Endothelial cell of umbilical vein (primary cell): ENCODE measurements around the gene TCAP. TPM values are rescaled to one million over a fixed set of nuclear protein-coding genes. Genes with fewer than 3 reads are reported as not detected.

ENCODE experiments used
- BruUV-seq: library from RNA; stranded (reverse); fragments of 400-500 nt; replicated peaks from 2 replicates; lab custom pipeline; 2021; lab: Mats Ljungman, UMichigan
- CTCF ChIA-PET: fragments of 300-600, 350-600 bp; sonication (Branson Sonifier 250); formaldehyde crosslinking; loops from one replicate; lab custom pipeline; 2021; ENCODE audit warnings: antibody characterized with exemption, inconsistent platforms; lab: Charles Lee
- POLR2A ChIA-PET: fragments of 300-600, 350-600 bp; sonication (Branson Sonifier 250); formaldehyde crosslinking; loops from one replicate; lab custom pipeline; 2021; ENCODE audit warnings: antibody characterized with exemption, inconsistent platforms; lab: Charles Lee
- DNase-seq: peaks from one replicate; pipeline ENCODE4 v3.0.0-alpha.2; 2011; ENCODE audit warnings: low read depth, low spot score
- FAIRE-seq: peaks from 2 replicates; lab custom pipeline; 2011; peaks lifted over from hg19 to GRCh38; lab: Jason Lieb, UNC
- H2AFZ ChIP-seq: 2 replicates; pipeline ENCODE4 v1.6.0; 2012; ENCODE audit warnings: low read depth, low read length, control low read depth, inconsistent platforms
- H3K27ac ChIP-seq: 2 replicates; pipeline ENCODE4 v1.5.1; 2011; ENCODE audit warnings: low read depth, mild to moderate bottlenecking, control low read depth, low read length, moderate library complexity; ENCODE audit not compliant: insufficient read depth
- H3K27me3 ChIP-seq, 2 experiments: 2 replicates each; pipeline versions ENCODE4 v1.6.0 to v1.6.1; 2011; ENCODE audit warnings: low read length in 2 of 2, mixed read lengths in 1 of 2; ENCODE audit not compliant: control insufficient read depth in 2 of 2, insufficient read depth in 2 of 2
- H3K36me3 ChIP-seq, 2 experiments: 2 replicates in 1 of 2; 3 replicates in 1 of 2; pipeline ENCODE4 v1.5.1; 2011; ENCODE audit warnings: low read length in 2 of 2, mild to moderate bottlenecking in 1 of 2, moderate library complexity in 1 of 2; ENCODE audit not compliant: control insufficient read depth in 2 of 2, insufficient read depth in 2 of 2; ENCODE audit errors: extremely low read depth in 1 of 2
- H3K4me1 ChIP-seq: 3 replicates; pipeline ENCODE4 v1.5.1; 2011; ENCODE audit warnings: mild to moderate bottlenecking, low read length; ENCODE audit not compliant: control insufficient read depth, insufficient read depth; ENCODE audit errors: extremely low read depth
- H3K4me2 ChIP-seq: 2 replicates; pipeline ENCODE4 v1.6.1; 2011; ENCODE audit warnings: low read length, control low read depth, mixed read lengths; ENCODE audit not compliant: insufficient read depth
- H3K4me3 ChIP-seq, 3 experiments: fragments of 200-600 bp in 1 of 3; sonication (generic), shearing (Covaris generic) in 1 of 3; replicated peaks in 1 of 3; 2 replicates each; pipeline ENCODE4 v1.5.1; 2011 to 2016; ENCODE audit warnings: control low read depth in 3 of 3, low read length in 3 of 3, mild to moderate bottlenecking in 2 of 3, inconsistent platforms in 1 of 3, low read depth in 1 of 3, moderate library complexity in 1 of 3; ENCODE audit not compliant: insufficient read depth in 1 of 3
- H3K79me2 ChIP-seq: 2 replicates; pipeline ENCODE4 v1.6.0; 2012; ENCODE audit warnings: low read length, inconsistent platforms; ENCODE audit not compliant: control insufficient read depth, insufficient read depth
- H3K9ac ChIP-seq: replicated peaks from 2 replicates; pipeline ENCODE3; 2011; ENCODE audit warnings: low read length, control low read depth; ENCODE audit not compliant: insufficient read depth; ENCODE audit errors: extremely low read depth
- H3K9me1 ChIP-seq: replicated peaks from 3 replicates; pipeline ENCODE4 v1.6.0; 2011; ENCODE audit warnings: mild to moderate bottlenecking, low read length; ENCODE audit not compliant: control insufficient read depth, insufficient read depth; ENCODE audit errors: extremely low read depth
- H3K9me3 ChIP-seq: replicated peaks from 2 replicates; pipeline ENCODE4 v1.5.1; 2012; ENCODE audit warnings: low read length, inconsistent platforms; ENCODE audit not compliant: control insufficient read depth, insufficient read depth
- H4K20me1 ChIP-seq: replicated peaks from 2 replicates; pipeline ENCODE3; 2011; ENCODE audit warnings: mild to moderate bottlenecking, low read length; ENCODE audit not compliant: control insufficient read depth, insufficient read depth; ENCODE audit errors: extremely low read depth
- CTCF ChIP-seq, 2 donors: IDR thresholded peaks; 1 replicate in 1 of 2; 2 replicates in 1 of 2; pipeline ENCODE4 v1.5.1; 2011; ENCODE audit warnings: low read length in 2 of 2, mild to moderate bottlenecking in 2 of 2, moderate library complexity in 2 of 2, control low read depth in 1 of 2, inconsistent platforms in 1 of 2, low read depth in 1 of 2; ENCODE audit not compliant: insufficient read depth in 1 of 2; ENCODE audit errors: extremely low read depth in 1 of 2
- EZH2 ChIP-seq: IDR thresholded peaks from 2 replicates; pipeline ENCODE4 v1.6.1; 2012; ENCODE audit warnings: borderline replicate concordance, low read depth, mild to moderate bottlenecking, moderate library complexity, low read length, inconsistent platforms; ENCODE audit not compliant: severe bottlenecking
- FOS ChIP-seq: IDR thresholded peaks from 2 replicates; pipeline ENCODE4 v1.6.1; 2011; ENCODE audit warnings: mild to moderate bottlenecking, low read length, moderate library complexity, borderline replicate concordance; ENCODE audit not compliant: insufficient read depth
- GATA2 ChIP-seq: IDR thresholded peaks from 2 replicates; pipeline ENCODE4 v1.7.0; 2011; ENCODE audit warnings: low read depth, mild to moderate bottlenecking, moderate library complexity, mixed read lengths, low read length; ENCODE audit not compliant: insufficient read length, insufficient read depth
- JUN ChIP-seq: IDR thresholded peaks from 2 replicates; pipeline ENCODE4 v1.6.1; 2011; ENCODE audit warnings: borderline replicate concordance, low read depth; ENCODE audit not compliant: insufficient read length, insufficient read depth
- MAX ChIP-seq: IDR thresholded peaks from 2 replicates; pipeline ENCODE4 v1.6.1; 2011; ENCODE audit not compliant: insufficient read depth, insufficient read length
- MYC ChIP-seq: IDR thresholded peaks from one replicate; pipeline ENCODE4 v1.6.1; 2011; ENCODE audit warnings: mild to moderate bottlenecking, low read depth, low read length
- POLR2A ChIP-seq: IDR thresholded peaks from 2 replicates; pipeline ENCODE4 v1.6.1; 2012; ENCODE audit warnings: low read depth, mild to moderate bottlenecking, control low read depth, low read length
- POLR2AphosphoS5 ChIP-seq: IDR thresholded peaks from 2 replicates; pipeline ENCODE4 v1.6.1; 2012; ENCODE audit warnings: low read depth, mild to moderate bottlenecking, control low read depth, low read length, moderate library complexity; ENCODE audit not compliant: insufficient read depth
- dilution Hi-C: fragments of 300-500 bp; cut with MboI; formaldehyde crosslinking; loops from one replicate; pipeline ENCODE4 v1.15.0; 2019; ENCODE audit warnings: low sequenced_read_pairs; ENCODE audit not compliant: extremely low pct_ligation_motif_present
- intact Hi-C: fragments of 100-400 bp; cut with micrococcal nuclease; formaldehyde crosslinking; loops from one replicate; pipeline ENCODE4 v1.10.0; 2022
- polyA plus RNA-seq, 4 experiments: library from polyadenylated mRNA; depleted of rRNA in 3 of 4; stranded (reverse) in 3 of 4; unstranded in 1 of 4; fragments of >200 nt; gene quantifications; 2 replicates each; pipeline versions ENCODE4 v1.2.1 to v1.2.3, GENCODE V29; 2011 to 2012; ENCODE audit warnings: missing spikeins in 1 of 4
- total RNA-seq: library from RNA; stranded (reverse); gene quantifications from 2 replicates; pipeline ENCODE4 v1.2.3, GENCODE V29; 2021

Gene TCAP
- total and polyA plus RNA-seq, 2 donors (not counting 3 experiments of a cell fraction or from before 2014, with no cell fraction given) = 0.51 to 0.93 TPM

- no TSS peak for BruUV-seq
- Histone ChIP-seq H3K79me2 (no peaks in the 10 kb centered on the region), H3K4me3 (no peak overlapping the region), H3K9ac (no peak overlapping the region), H3K27me3 (peaks cover 0 to 2% of the 10 kb centered on the region in 2 experiments), H3K4me2 (no peak overlapping the region), H3K27ac (no peak overlapping the region), H4K20me1 (no peaks in the 10 kb centered on the region), H3K4me1 (no peaks in the 10 kb centered on the region), H3K36me3 (no peaks in the 10 kb centered on the region), H3K9me3 (no peaks in the 10 kb centered on the region), H2AFZ (no peak overlapping the region), H3K9me1 (no peaks in the 10 kb centered on the region)
- no peak for TF ChIP-seq POLR2A
- TF ChIP-seq CTCF (IDR thresholded peaks at IDR 0.05; ENCODE audit: extremely low read depth in 1 of 2, insufficient read depth in 1 of 2, low read depth in 1 of 2, low read length in 2 of 2) = no peak
- no peak for TF ChIP-seq JUN
- TF ChIP-seq MAX = no peak
- no peak for DNase-seq
- dilution Hi-C loops (no loop called here), intact Hi-C loops (no loop called here)
- ChIA-PET POLR2A (no interaction called here), CTCF (interaction anchor here (0.6 to 13.1 kb wide), 5 partner anchors 20 to 1092 kb away, joined by 3 to 291 read pairs (median 5); no protein-coding TSS in a partner anchor)
- FAIRE-seq = no peak
These were observed 8.4 kb downstream of the TCAP start for GRCh38 chr17:39673335-39674081.

GRCh38 chr17:39674179-39674578, 9.0 kb downstream of the TCAP start:
- TF ChIP-seq POLR2A (no peak), EZH2 (no peak), MYC (no peak), MAX (no peak), POLR2AphosphoS5 (no peak), JUN (no peak), CTCF (IDR thresholded peaks at IDR 0.05; ENCODE audit: extremely low read depth in 1 of 2, insufficient read depth in 1 of 2, low read depth in 1 of 2, low read length in 2 of 2) (no peak), FOS (no peak), GATA2 (no peak)
- BruUV-seq = no TSS peak
- intact Hi-C loops (no loop called here), dilution Hi-C loops (no loop called here)
- FAIRE-seq = no peak
- ChIA-PET POLR2A (no interaction called here), CTCF (interaction anchor here (0.8 to 13.1 kb wide), 3 partner anchors 21 to 54 kb away, joined by 3 to 291 read pairs (median 47); no protein-coding TSS in a partner anchor)
- H2AFZ ChIP-seq = no peak overlapping the region
- no peaks in the 10 kb centered on the region for H3K9me3 ChIP-seq
- no peaks in the 10 kb centered on the region for H3K4me1 ChIP-seq
- no peaks in the 10 kb centered on the region for H3K79me2 ChIP-seq
- H3K4me3 ChIP-seq = no peak overlapping the region
- H4K20me1 ChIP-seq = no peaks in the 10 kb centered on the region
- H3K9me1 ChIP-seq = no peaks in the 10 kb centered on the region
- H3K36me3 ChIP-seq = no peaks in the 10 kb centered on the region
- no peak overlapping the region for H3K27ac ChIP-seq
- DNase-seq = no peak
- H3K9ac ChIP-seq = no peak overlapping the region
- H3K4me2 ChIP-seq = no peak overlapping the region
- peaks cover 0 to 2% of the 10 kb centered on the region in 2 experiments for H3K27me3 ChIP-seq
